MCF 10A (cell line): ENCODE measurements around the gene CTU2. TPM values are rescaled to one million over a fixed set of nuclear protein-coding genes. Genes with fewer than 3 reads are reported as not detected.
"Not testable (repeated sequence)": the region's sequence is repeated elsewhere in the genome, so short reads cannot be mapped to it uniquely, and the experiment has no call there.

Source experiments
- BruUV-seq: library from RNA; stranded (reverse); fragments of 400-500 nt; replicated peaks from 2 replicates; lab custom pipeline; 2021; lab: Mats Ljungman, UMichigan
- CTCF ChIA-PET: fragments of 300-600 bp; sonication (Branson Sonifier 250); formaldehyde crosslinking; extraction: SDS; loops from one replicate; lab custom pipeline; 2021; ENCODE audit warnings: antibody characterized with exemption, inconsistent platforms; lab: Yijun Ruan, JAX
- POLR2A ChIA-PET: fragments of 300-600, 350-650 bp; sonication (Branson Sonifier 250); formaldehyde crosslinking; extraction: SDS; loops from one replicate; lab custom pipeline; 2020; ENCODE audit warnings: antibody characterized with exemption, inconsistent platforms; lab: Yijun Ruan, JAX
- DNase-seq: peaks from one replicate; pipeline ENCODE4 v3.0.0-alpha.2; 2018; ENCODE audit not compliant: unreplicated experiment
- H3K27ac Mint-ChIP-seq: one replicate; pipeline ENCODE4 v1.8.0; 2022; ENCODE audit warnings: mild to moderate bottlenecking, low read depth, mixed read lengths; ENCODE audit not compliant: unreplicated experiment
- H3K27me3 Mint-ChIP-seq: one replicate; pipeline ENCODE4 v1.8.0; 2022; ENCODE audit warnings: mixed read lengths; ENCODE audit not compliant: insufficient read depth, unreplicated experiment
- H3K36me3 Mint-ChIP-seq: one replicate; pipeline ENCODE4 v1.8.0; 2022; ENCODE audit warnings: mild to moderate bottlenecking, moderate library complexity, mixed read lengths; ENCODE audit not compliant: insufficient read depth, unreplicated experiment
- H3K4me1 Mint-ChIP-seq: one replicate; pipeline ENCODE4 v1.8.0; 2022; ENCODE audit warnings: mixed read lengths; ENCODE audit not compliant: insufficient read depth, unreplicated experiment
- H3K4me3 Mint-ChIP-seq: one replicate; pipeline ENCODE4 v1.8.0; 2022; ENCODE audit warnings: mild to moderate bottlenecking, moderate library complexity, mixed read lengths; ENCODE audit not compliant: unreplicated experiment
- H3K9me3 Mint-ChIP-seq: one replicate; pipeline ENCODE4 v1.8.0; 2022; ENCODE audit warnings: mixed read lengths; ENCODE audit not compliant: unreplicated experiment
- intact Hi-C: fragments of 100-400 bp; cut with micrococcal nuclease; formaldehyde crosslinking; loops from 2 replicates; pipeline ENCODE4 v1.14.1; 2022
- total RNA-seq: library from RNA; stranded (reverse); gene quantifications from 2 replicates; pipeline ENCODE4 v1.2.3, GENCODE V29; 2022
- TF ChIP-seq, protein P1 (sequence below): fragments of 200-600 bp; IDR thresholded peaks from one replicate; pipeline ENCODE4 v1.8.0; 2022; ENCODE audit warnings: antibody characterized with exemption, mild to moderate bottlenecking; ENCODE audit not compliant: unreplicated experiment

Gene CTU2
- total RNA-seq, 1 experiment from 2014 or later = 40.8 TPM

DNA sequence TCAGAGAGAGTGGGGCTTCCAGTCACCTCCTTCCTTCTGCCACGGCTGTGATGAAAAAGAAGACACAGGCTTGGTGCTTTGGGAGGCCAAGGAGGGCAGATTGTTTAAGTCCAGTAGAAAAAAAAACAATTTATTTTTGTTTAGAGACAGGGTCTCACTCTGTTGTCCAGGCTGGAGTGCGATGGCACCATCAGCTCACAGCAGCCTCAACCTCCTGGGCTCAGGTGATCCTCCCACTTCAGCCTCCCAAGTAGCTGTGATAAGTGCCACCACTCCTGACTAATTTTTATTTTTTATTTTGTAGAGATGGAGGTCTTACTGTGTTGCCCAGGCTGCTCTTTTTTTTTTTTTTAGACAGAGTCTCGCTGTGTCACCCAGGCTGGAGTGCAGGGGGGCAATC lies 40.7 kb upstream of the CTU2 start:
- CTCF ChIA-PET = interaction anchor here (0.8 kb wide), 1 partner anchor 71 kb away, joined by 4 read pairs; no protein-coding TSS in a partner anchor

DNA sequence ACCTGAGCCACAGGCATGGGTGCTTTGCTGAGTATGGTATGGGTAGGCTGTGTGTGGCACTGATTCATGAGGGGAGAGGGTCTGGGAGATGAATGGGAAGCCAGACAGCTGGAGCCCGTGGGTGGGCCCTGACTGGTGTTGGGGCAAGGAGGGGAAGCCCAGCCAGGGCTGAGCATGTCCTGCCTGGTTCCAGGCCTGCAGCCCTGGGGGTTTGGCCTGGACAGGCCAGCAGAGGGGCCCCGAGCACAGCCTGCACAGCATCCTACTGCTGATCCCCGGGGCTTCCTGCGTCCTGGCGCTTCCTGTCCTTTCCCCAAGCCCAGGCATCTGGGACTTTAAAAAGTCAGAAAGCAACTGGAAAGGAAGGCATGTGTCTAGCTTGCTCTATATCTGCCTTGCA lies 38.8 kb upstream of the CTU2 start:
- Mint-ChIP-seq H3K36me3 (no peaks in the 10 kb centered on the region), H3K4me3 (no peak overlapping the region), H3K27me3 (no peaks in the 10 kb centered on the region), H3K9me3 (no peaks in the 10 kb centered on the region), H3K27ac (no peak overlapping the region), H3K4me1 (no peaks in the 10 kb centered on the region)
- ChIA-PET POLR2A (interaction anchor here (0.6 kb wide), 1 partner anchor 1053 kb away, joined by 3 read pairs; the partner anchor contains the start of gene VPS9D1), CTCF (interaction anchor here (1.4 kb wide), 1 partner anchor 12 kb away, joined by 3 read pairs; no protein-coding TSS in a partner anchor)
- TF ChIP-seq, protein P1, sequence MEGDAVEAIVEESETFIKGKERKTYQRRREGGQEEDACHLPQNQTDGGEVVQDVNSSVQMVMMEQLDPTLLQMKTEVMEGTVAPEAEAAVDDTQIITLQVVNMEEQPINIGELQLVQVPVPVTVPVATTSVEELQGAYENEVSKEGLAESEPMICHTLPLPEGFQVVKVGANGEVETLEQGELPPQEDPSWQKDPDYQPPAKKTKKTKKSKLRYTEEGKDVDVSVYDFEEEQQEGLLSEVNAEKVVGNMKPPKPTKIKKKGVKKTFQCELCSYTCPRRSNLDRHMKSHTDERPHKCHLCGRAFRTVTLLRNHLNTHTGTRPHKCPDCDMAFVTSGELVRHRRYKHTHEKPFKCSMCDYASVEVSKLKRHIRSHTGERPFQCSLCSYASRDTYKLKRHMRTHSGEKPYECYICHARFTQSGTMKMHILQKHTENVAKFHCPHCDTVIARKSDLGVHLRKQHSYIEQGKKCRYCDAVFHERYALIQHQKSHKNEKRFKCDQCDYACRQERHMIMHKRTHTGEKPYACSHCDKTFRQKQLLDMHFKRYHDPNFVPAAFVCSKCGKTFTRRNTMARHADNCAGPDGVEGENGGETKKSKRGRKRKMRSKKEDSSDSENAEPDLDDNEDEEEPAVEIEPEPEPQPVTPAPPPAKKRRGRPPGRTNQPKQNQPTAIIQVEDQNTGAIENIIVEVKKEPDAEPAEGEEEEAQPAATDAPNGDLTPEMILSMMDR = no peak
- BruUV-seq = no TSS peak
- no peak for DNase-seq
- intact Hi-C loops = no loop called here

More for the DNA sequence above, 40.7 kb upstream of the CTU2 start:
- H3K27me3 Mint-ChIP-seq = no peaks in the 10 kb centered on the region
- no peak overlapping the region for H3K27ac Mint-ChIP-seq
- no TSS peak for BruUV-seq
- H3K9me3 Mint-ChIP-seq = no peaks in the 10 kb centered on the region
- no peaks in the 10 kb centered on the region for H3K4me1 Mint-ChIP-seq
- DNase-seq = no peak
- H3K36me3 Mint-ChIP-seq = no peaks in the 10 kb centered on the region
- POLR2A ChIA-PET = interaction anchor here (0.7 to 0.8 kb wide), 2 partner anchors 21 to 72 kb away, joined by 3 to 4 read pairs; no protein-coding TSS in a partner anchor
- TF ChIP-seq, protein P1 = no peak
- intact Hi-C loops = no loop called here
- no peak overlapping the region for H3K4me3 Mint-ChIP-seq

DNA sequence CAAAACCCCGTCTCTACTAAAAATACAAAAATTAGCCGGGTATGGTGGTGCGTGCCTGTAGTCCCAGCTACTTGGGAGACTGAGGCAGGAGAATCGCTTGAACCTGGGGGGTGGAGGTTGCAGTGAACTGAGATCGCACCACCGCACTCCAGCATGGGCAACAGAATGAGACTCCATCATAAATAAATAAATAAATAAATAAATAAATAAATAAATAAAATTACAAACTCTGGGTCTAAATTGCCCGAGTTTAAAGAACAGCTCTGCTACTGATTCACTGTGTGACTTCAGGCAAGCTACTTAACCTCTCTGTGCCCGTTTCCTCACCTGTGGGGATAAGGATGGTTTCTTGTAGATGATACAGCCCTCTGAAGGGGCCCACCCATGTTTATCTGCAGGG lies 36.8 kb upstream of the CTU2 start:
- H3K27me3 Mint-ChIP-seq, POLR2A ChIA-PET, H3K9me3 Mint-ChIP-seq, H3K4me1 Mint-ChIP-seq, BruUV-seq, H3K4me3 Mint-ChIP-seq, intact Hi-C loops, H3K36me3 Mint-ChIP-seq, CTCF ChIA-PET, H3K27ac Mint-ChIP-seq, DNase-seq: not testable (repeated sequence)

DNA sequence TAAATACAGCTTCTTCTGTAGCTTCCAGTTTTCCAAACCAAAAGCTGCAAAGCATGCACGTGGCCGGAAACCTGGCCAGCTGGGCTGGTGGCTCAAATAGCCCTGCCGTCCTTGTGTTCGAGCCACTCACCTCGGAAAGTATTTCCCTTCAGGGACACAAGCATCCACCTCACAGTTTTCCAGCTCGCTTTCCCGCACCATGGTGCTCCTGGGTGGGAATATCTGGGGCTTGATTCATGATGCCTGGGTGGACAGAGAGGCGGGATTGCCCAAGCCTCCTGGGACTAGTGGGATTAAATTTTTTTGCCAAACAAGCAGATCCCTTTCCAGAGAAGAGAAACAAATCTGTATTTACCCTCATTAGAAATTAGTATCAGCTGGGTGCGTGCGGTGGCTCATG lies 36.3 kb upstream of the CTU2 start:
- no peaks in the 10 kb centered on the region for H3K27me3 Mint-ChIP-seq
- H3K9me3 Mint-ChIP-seq = no peaks in the 10 kb centered on the region
- BruUV-seq = no TSS peak
- CTCF ChIA-PET = interaction anchor here (0.6 kb wide), 1 partner anchor 27 kb away, joined by 3 read pairs; no protein-coding TSS in a partner anchor
- TF ChIP-seq, protein P1 = no peak
- H3K4me3 Mint-ChIP-seq = no peak overlapping the region
- DNase-seq = no peak
- H3K27ac Mint-ChIP-seq = no peak overlapping the region
- POLR2A ChIA-PET = no interaction called here
- intact Hi-C loops = no loop called here
- H3K4me1 Mint-ChIP-seq = no peaks in the 10 kb centered on the region
- H3K36me3 Mint-ChIP-seq = no peaks in the 10 kb centered on the region
